ENCODE measurements around the gene CDX2.
"Not testable (repeated sequence)": the region's sequence is repeated elsewhere in the genome, so short reads cannot be mapped to it uniquely, and the experiment has no call there.

The CDX2 gene, protein sequence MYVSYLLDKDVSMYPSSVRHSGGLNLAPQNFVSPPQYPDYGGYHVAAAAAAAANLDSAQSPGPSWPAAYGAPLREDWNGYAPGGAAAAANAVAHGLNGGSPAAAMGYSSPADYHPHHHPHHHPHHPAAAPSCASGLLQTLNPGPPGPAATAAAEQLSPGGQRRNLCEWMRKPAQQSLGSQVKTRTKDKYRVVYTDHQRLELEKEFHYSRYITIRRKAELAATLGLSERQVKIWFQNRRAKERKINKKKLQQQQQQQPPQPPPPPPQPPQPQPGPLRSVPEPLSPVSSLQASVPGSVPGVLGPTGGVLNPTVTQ

DNA sequence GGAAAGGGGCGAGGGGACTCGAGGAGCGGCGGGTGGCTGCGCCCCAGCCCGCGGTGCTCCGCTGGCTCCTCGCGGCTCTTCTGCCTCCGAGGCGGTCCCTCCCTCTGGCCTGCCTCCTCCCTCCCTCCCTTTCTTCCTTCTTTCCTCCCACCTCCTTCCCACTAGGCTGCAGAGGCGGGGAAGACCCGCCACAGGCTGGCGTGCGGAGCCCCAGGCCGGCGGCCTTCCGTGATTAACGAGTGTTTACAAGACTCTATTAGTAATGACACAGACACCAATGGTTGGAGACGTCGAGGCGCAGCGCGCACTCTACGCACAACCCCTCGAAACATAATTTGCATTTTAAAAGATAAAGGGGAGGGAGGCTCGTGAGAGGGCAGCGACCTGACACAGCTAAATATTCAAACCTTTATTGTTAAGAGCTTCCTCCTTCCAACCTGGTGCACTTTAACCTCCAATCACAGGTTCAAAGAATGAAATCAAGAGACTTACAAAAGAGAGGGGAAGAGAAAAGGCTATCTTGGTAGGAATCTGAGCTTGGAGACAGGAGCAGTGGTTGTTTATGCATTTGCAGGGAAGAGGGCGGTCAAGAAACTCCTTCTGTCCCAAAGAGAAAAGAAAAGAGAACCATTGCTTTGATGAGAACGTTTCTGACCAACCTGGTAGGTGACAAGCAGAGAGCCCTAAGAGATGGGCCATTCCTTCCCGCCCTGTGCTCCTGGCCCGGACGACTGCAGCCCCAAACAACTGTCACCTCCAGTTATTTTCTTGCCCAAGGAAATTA lies at the start of gene CDX2:
TSS of gene CDX2 (minus strand) at position 234 of the 784 bp plus-strand sequence. CDS start 309 bp downstream, outside the sequence.
- DNase-seq (ENCODE audit: low read depth in 1 of 2, low spot score in 1 of 2) = no peak

DNA sequence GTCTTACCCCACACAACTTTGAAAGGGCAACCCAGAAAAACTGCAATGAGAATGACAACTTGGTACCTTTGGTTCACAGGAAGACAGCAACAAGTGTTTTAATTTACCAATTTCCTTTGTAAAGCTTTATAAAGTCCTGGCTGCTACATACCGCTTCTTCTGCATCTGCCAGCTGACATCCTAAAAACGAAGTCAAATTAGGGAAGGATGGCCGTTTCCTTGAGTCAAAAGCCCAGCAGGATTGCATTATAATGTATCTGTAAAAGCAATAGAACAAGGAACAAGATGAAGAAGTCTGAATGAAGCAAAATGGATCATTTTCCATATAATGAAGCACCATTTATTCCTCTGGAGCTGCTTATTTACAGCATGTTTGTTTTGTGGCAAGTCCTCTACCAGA lies 45.2 kb upstream of the CDX2 start:
- no peak for DNase-seq (ENCODE audit: low read depth in 1 of 2, low spot score in 1 of 2)

DNA sequence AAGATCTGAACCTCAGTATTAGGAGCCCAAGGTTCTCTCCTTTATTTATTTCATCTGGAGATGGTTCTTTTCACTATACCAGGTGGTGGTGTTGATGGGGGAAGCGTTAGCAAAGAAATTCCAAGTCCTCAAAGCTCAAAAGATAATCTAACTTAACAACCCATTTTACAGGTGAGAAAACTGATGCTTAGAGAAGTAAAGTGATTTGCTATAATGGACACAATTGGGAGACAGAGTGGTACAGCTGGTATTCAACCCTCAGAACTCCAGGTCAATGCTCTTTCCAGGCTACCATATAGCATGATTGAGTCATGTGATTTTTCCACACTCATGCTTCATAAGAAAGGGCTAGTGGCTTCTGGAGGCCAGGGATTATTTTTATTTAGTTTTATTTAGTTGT lies 44.4 kb upstream of the CDX2 start:
- DNase-seq (ENCODE audit: low read depth in 1 of 2, low spot score in 1 of 2) = no peak

DNA sequence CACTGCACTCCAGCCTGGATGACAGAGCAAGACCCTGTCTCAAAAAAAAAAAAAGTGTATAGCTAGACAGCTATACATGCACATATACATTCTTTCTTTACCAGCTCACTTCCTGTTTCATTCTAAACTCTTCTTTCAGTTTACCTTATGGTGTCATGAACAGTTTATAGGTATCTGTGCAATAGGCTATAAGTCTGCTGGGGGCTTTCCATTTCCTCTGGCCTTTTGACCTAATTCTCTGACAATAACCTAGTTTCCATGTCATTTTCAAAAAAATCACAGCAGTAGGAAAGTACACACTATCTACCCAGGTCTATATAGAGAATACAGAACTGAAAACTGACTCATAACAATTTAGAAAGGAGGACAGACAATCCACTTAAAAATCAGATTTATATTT lies 43.8 kb upstream of the CDX2 start:
- DNase-seq (ENCODE audit: low read depth in 1 of 2, low spot score in 1 of 2) = no peak

DNA sequence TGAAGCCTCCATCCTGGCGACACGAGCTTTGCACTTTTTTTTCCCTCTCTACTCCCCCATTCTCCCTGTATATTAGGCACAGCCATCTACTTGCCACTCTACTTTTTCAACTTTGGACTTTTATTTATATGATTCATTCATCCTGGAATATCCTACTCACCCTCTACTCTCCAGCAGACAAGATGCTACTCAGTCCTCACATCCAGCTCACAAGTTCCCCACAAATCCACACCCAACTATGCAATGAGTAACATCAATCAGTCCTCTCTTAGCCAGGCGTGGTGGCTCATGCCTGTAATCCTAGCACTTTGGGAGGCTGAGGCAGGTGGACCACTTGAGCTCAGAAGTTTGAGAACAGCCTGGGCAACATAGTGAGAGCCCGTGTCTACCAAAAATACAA lies 43.3 kb upstream of the CDX2 start:
- no peak for DNase-seq (ENCODE audit: low read depth in 1 of 2, low spot score in 1 of 2)

DNA sequence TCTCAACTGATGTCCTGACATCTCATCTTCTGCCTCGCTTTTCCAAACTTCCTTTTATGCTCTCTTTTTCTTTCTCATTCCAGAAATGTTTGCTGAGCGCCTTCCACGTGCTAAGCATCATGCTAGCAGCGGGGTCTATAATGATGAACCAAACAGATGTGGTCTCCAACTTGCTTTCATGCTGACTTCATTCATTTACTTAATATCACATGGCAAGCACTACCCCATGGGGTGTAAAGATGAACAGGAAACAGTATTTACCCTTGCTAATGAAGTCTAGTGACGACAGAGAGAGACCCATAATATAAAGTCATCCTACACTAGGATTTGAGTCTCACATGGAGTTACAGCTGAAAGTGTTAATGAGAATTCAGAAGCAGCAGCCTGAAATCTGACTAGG lies 40.9 kb upstream of the CDX2 start:
- DNase-seq (ENCODE audit: low read depth in 1 of 2, low spot score in 1 of 2) = no peak

DNA sequence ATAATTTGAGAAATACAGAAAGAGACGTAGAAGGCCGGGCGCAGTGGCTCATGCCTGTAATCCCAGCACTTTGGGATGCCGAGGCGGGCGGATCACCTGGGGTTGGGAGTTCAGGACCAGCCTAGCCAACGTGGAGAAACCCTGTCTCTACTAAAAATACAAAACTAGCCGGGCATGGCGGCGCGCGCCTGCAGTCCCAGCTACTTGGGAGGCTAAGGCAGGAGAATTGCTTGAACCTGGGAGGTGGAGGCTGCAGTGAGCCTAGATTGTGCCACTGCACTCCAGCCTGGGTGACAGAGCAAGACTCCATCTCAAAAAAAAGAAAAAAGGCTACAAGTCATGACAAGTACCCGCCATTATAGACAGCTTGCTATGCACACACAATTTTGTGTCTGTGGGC lies 35.9 kb upstream of the CDX2 start:
- DNase-seq (ENCODE audit: low read depth in 1 of 2, low spot score in 1 of 2) = not testable (repeated sequence)

DNA sequence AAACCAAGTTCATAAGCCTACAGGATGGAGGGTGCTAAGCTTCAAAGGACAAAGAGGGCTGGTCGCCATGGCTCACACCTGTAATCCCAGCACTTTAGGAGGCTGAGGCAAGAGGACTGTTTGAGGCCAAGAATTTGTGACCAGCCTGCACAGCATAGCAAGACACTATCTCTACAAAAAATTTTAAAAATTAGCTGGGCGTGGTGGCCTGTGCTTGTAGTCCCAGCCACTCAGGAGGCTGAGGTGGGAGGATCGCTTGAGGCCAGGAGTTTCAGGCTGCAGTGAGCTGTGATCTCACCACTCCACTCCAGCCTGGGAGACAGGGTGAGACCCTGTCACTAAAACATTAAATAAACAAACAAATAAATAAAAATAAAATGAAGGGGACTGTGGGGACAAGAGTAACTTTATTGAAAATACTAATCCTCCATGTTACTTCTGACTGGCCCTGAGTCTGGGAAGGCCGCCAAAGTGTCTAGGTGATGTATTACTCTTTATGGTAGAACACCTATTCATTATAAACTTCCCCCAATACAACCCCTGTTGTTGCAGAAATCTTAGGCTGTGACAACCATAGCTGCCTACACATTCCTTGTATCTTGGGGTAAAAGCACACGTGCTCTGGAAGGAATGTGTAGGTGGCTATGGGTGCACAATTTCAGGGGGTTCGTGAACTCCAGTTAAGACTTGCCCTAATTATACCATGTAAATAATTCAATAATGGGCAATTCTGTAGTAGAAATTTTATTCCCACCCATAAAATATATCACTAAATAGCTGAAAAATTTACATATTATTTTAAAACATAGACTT lies 34.0 kb upstream of the CDX2 start:
- no peak for DNase-seq (ENCODE audit: low read depth in 1 of 2, low spot score in 1 of 2)

DNA sequence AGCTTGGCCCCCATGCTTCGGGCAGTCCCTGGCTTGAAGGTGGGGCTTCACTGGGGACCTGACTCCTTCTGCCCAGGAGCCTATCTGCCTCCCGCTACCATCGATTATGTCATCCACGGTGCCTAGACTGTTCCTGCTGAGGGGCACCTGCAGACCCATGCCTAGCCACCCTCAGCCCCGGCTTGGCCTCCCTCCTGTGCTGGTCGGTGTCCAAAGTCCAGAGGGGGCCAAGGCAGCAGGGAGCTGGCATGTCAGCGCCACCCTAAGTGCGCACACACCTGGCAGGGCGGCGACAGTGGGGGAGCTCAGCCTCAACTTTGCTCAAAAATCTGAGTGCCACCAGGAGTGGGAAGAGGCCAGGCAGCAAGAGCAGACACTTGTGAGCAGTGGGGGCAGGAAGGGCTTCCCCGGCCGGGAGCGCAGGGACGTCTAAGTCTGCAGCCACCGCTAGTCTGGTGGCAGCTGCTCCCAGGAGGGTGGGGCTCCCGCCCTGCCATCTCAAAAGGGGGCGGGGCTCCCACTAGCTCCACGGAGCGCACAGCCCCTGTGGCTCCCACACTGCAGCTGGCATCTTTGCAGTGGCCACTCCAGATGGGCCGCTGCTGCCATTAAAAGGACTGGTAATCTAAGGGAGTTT lies 32.8 kb upstream of the CDX2 start:
- no peak for DNase-seq (ENCODE audit: low read depth in 1 of 2, low spot score in 1 of 2)

DNA sequence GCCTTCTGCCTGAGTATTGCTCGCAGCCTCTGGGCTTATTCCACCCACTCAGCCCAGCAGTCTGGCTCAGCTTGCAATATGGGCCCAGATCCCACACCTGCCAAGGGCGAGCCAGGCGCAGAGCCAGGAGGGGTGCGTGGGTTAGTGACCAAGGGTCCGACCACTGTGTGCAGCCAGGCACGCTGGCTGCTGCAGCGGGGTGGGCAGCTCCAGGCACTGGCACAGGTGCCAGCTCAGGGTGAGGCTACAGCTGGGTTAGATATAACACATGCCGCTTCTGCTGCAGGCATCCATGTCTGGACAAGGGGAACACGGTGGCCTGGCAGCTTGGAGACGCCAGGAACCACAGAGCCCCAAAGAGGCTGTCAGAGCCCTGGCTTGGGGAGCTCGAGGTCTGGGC lies 31.9 kb upstream of the CDX2 start:
- DNase-seq (ENCODE audit: low read depth in 1 of 2, low spot score in 1 of 2) = no peak

DNA sequence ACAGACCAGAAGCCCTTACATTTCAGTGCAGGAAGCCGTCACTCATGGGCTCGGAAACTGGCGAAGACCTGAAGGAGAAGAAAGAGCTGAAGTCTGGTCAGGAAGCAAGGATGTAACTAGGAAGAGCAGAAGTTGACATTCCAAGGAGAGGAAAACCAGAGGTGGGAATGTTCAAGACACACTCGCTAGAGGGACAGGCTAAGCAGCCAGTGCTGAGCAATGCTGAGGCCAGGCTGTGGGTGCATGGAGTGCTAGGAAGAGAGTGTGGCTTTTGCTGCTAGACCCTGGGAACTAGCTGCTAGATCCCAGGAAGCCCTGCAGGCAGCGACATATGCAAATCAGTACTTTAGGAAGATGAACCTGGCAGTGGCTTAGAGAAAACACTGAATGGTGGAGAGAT lies 31.5 kb upstream of the CDX2 start:
- no peak for DNase-seq (ENCODE audit: low read depth in 1 of 2, low spot score in 1 of 2)

DNA sequence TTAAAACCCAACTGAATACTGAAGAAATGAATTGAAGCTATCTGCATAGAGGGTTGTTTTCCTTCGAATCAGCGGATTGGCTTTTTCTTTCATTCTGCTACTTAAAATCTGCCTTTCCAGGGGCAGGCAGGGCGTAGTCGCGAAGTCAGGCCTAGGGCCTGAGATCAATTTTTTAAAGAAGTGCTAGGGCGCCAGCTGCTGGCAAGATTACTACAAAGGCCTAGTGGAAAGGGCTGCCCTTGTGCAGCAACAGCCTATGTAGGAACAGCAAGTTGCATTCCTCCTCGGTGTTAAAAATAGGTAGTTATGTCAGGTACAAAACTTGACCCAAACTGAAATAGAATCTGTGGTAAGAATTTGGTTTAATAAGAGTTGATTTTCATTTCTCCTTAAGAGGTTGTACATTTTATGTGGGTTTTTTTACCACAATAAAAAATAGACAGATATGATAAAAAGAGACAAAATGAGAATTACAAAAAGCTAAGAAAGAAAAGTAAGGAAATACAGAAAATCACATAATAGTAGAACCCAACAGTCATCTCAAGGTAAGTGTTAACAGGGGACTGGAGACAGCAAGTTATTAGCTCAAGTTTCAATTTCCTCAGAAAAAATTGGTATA lies 28.9 kb upstream of the CDX2 start:
- no peak for DNase-seq (ENCODE audit: low read depth in 1 of 2, low spot score in 1 of 2)

DNA sequence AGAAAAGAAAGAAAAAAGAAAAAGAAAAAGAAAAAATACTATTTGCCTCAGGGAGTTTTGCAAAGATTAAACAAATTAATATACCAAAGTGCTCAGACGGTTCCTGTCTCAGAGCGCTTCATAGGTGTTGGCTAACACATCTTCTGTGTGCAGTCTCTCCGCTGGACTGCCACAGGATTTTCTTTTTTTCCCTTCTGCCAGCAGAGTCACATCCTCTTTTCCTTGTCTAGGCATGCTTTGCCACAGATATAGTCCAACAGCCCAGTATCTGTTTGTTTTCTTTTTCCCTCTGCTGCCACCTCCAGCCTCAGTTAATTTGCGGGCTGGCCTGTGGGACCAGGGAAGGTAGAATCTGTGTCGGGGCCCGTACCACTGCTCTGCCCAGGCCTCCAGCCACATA lies 22.8 kb upstream of the CDX2 start:
- DNase-seq (ENCODE audit: low read depth in 1 of 2, low spot score in 1 of 2) = no peak

DNA sequence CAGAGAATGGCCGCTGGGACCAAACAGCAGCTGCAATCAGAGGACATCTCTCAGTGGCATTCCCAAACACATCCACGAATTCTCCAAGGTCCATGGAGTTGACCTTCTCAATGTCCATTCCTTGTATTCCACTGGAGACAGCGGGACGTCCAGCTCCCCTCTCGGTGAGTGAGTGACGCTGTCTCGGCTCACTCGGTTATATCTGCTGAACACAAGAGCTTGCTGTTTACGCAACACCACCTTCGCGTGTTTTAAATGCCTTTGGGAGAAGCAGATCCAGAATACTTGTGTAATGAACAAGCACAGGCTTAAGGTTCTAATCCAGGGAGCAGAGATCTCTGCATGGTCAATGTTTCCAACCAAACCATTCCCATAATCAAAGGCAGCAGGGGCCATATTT lies 19.4 kb upstream of the CDX2 start, which contains the start of gene URAD:
TSS of gene URAD (minus strand) at position 174 of the 400 bp plus-strand sequence. CDS start at position 118, 56 bp downstream.
- no peak for DNase-seq (ENCODE audit: low read depth in 1 of 2, low spot score in 1 of 2)

DNA sequence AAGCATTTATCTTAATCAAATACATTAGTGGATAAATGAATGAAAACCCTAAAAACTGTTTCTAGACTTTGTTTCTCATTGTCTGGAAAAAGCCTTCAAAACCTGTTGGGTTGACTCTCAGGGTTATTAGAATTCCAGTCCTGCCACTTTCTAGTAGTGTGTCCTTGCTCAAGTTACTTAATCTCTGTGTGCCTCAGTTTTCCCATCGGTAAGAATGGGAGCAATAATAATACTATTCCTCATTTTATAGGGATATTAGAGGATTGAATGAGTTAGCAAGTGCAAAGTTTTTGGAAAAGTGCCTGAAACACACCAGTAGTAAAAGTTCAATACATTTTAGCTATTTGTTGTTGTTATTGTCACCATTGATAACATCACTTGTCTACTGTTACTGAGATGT lies 16.5 kb upstream of the CDX2 start:
- no peak for DNase-seq (ENCODE audit: low read depth in 1 of 2, low spot score in 1 of 2)

DNA sequence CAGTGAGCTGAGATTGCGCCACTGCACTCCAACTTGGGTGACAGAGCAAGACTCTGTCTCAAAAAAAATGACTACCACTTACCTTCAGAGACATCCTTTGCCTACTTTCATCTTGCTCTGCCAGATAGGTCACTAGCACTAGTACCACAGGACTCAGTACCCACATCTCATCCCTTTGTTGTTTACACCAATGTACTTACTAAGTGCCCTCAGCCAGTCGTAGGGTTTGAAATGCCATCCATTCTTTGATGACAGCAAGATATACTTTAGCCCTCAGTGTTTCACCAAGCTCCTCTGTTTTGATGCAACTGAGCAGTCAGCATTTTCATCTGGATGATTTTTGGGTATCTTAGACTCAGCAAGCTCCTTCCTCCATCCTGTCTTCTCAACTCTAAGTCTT lies 13.2 kb upstream of the CDX2 start:
- no peak for DNase-seq (ENCODE audit: low read depth in 1 of 2, low spot score in 1 of 2)

DNA sequence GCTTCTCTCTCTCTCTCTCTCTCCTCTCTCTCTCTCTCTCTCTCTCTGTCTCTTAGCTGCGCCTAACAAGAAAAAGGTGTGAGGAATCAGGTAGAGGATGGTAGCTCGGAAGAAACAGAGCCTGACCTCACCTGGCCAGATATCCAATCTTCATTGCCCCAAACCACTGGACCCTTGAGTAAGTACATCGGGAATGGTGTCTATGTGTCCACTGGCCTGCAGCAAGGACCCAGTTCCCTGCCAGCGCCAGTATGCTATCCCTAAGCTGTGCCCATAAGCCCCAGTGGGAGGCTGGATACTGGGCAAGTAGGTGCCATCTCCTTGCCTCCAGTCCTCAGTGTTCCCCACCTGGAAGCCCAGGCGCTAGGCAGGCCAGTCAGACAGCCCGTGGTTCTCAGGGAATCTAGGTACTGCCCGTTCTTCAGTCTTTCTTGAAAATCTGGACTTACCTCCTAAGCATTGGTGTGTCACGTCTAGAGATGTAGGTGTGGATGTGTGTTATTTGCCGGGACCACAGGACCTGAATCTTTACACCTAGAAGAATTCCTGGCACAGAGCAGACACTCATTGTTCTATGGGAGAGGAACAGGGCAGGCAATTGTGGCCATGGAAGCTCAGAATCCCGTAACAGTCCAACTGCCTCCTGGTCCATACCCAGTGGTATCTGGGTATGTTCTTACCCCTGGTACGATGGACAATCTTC lies 12.0 kb upstream of the CDX2 start:
- no peak for DNase-seq (ENCODE audit: low read depth in 1 of 2, low spot score in 1 of 2)

DNA sequence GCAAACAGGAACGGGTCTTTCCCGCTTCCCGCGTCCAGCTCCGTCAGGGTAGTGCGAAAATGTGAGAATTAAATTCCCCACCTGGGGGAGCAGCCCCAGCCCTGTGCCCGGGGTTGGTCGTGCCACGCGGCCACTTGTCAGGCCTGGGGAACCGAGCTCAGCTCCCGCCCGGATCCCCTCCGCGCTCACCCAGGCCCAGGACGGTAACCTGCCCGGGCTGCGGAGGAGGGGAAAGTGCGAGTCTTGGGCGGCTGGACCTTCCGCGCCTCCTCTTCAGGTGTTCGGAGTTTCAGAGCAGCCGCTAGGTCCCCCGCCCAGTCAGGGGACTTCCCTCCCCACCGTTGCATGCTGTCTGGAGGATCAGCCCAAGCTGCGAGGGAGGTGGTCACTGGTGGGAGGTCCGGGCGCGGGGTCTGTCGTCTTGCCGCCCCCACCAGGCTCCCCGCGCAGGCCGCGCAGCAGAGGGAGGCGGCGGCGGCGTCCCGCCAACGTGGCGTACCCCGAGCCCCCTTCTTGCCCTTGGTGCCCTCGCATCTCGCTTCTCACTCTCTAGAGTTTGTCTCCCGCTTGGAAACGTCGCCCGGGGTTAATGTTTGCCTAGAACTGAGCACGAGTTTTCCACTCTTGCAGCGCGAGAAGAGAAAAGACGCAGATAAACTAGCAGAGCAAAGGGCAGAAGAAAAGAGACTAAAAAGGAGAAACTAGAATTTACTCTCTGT lies 11.3 kb upstream of the CDX2 start:
- no peak for DNase-seq (ENCODE audit: low read depth in 1 of 2, low spot score in 1 of 2)

DNA sequence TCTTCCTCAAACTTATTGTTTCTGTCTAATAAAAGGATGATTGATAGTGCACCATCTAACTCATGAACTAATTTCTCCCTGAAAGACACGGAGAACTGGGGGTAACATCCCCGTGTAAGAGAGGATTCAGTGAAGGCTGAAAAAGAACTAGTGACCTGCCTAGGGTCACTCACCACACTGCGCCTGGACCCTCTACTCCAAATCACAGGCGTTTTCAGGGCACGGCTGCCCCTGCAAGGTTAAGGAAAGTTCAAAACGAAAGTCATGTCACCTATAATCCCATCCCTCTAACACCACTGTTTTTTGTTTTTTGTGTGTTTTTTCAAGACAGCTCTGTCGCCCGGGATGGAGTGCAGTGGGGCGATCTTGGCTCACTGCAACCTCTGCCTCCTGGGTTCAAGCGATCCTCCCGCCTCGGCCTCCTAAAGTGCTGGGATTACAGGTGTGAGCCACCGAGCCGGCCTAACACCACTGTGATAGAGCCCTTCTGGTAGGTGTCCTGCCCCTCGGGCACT lies 10.7 kb upstream of the CDX2 start:
- no peak for DNase-seq (ENCODE audit: low read depth in 1 of 2, low spot score in 1 of 2)

Measured in stimulated activated CD4-positive, alpha-beta T cell treated with anti-CD3 and anti-CD28 coated beads, Interleukin-15, amount 100 ng/mL, for 1 hour (primary cell).